A673 (cell line): ENCODE data around the gene FEV. TPM values are rescaled to one million over a fixed set of nuclear protein-coding genes. Genes with fewer than 3 reads are reported as not detected.

Source experiments
- Bru-seq: library from RNA; stranded (reverse); fragments of 400-500 nt; gene quantifications from one replicate; lab custom pipeline; 2021; lab: Mats Ljungman, UMichigan
- BruChase-seq, 2 experiments: library from RNA; stranded (reverse); fragments of 400-500 nt; gene quantifications; one replicate each; lab custom pipeline; 2021; lab: Mats Ljungman, UMichigan
- BruUV-seq: library from RNA; stranded (reverse); fragments of 400-500 nt; replicated peaks from 2 replicates; lab custom pipeline; 2021; lab: Mats Ljungman, UMichigan
- CTCF ChIA-PET: fragments of 300-600 bp; sonication (Branson Sonifier 250); formaldehyde crosslinking; loops from one replicate; lab custom pipeline; 2022; ENCODE audit warnings: antibody characterized with exemption; lab: Charles Lee
- POLR2A ChIA-PET: fragments of 300-600 bp; sonication (Branson Sonifier 250); formaldehyde crosslinking; loops from one replicate; lab custom pipeline; 2022; ENCODE audit warnings: antibody characterized with exemption; ENCODE audit not compliant: low non-redundant PET; lab: Charles Lee
- DNase-seq: peaks from one replicate; pipeline ENCODE4 v3.0.0-alpha.2; 2015; ENCODE audit warnings: low spot score
- H3K27ac ChIP-seq: fragments of 200-600 bp; sonication (generic); 2 replicates; pipeline ENCODE4 v1.5.1; 2016; ENCODE audit warnings: mixed run types, low read depth, mild to moderate bottlenecking, mixed read lengths, antibody characterized with exemption, low read length; ENCODE audit not compliant: poor library complexity, severe bottlenecking
- H3K27me3 ChIP-seq: fragments of 200-600 bp; sonication (generic); replicated peaks from 2 replicates; pipeline ENCODE4 v1.6.1; 2017; ENCODE audit warnings: mixed run types, low read depth, mild to moderate bottlenecking, mixed read lengths, antibody characterized with exemption, low read length; ENCODE audit not compliant: insufficient read depth, poor library complexity
- H3K36me3 ChIP-seq: fragments of 200-600 bp; sonication (generic); 2 replicates; pipeline ENCODE4 v1.6.1; 2016; ENCODE audit warnings: mixed run types, mild to moderate bottlenecking, mixed read lengths, antibody characterized with exemption, low read length; ENCODE audit not compliant: insufficient read depth, poor library complexity, severe bottlenecking
- H3K4me1 ChIP-seq: fragments of 200-600 bp; sonication (generic); 2 replicates; pipeline ENCODE4 v1.6.1; 2017; ENCODE audit warnings: mixed run types, mild to moderate bottlenecking, mixed read lengths, antibody characterized with exemption, low read length; ENCODE audit not compliant: insufficient read depth, poor library complexity, severe bottlenecking
- H3K4me3 ChIP-seq: fragments of 200-600 bp; sonication (generic); 2 replicates; pipeline ENCODE4 v1.5.1; 2016; ENCODE audit warnings: low read depth, mixed run types, mild to moderate bottlenecking, mixed read lengths, low read length; ENCODE audit not compliant: poor library complexity, severe bottlenecking
- H3K9me3 ChIP-seq: fragments of 200-600 bp; sonication (generic); 2 replicates; pipeline ENCODE4 v1.6.1; 2016; ENCODE audit warnings: mixed run types, low read depth, mild to moderate bottlenecking, mixed read lengths, antibody characterized with exemption, low read length; ENCODE audit not compliant: poor library complexity, severe bottlenecking
- EZH2 ChIP-seq: fragments of 200-600 bp; sonication (generic); IDR thresholded peaks from 2 replicates; pipeline ENCODE4 v1.6.1; 2017; ENCODE audit warnings: borderline replicate concordance, low read depth, mild to moderate bottlenecking, mixed read lengths, antibody characterized with exemption, low read length; ENCODE audit not compliant: poor library complexity, severe bottlenecking
- intact Hi-C: fragments of 100-400 bp; cut with micrococcal nuclease; formaldehyde crosslinking; loops from one replicate; pipeline ENCODE4 v1.10.0; 2022; ENCODE audit not compliant: unreplicated experiment
- long read RNA-seq: library from polyadenylated mRNA; stranded (forward); transcript quantifications from one replicate; pipeline ENCODE4 v2.0.0, GENCODE V29; 2022
- total RNA-seq: library from RNA; stranded (reverse); gene quantifications from 2 replicates; pipeline ENCODE4 v1.2.3, GENCODE V29; 2021
- TF ChIP-seq, protein P1 (sequence below): fragments of 300-800, 200-600 bp; sonication (generic); conservative IDR thresholded peaks from 2 replicates; pipeline ENCODE4 v1.5.1; 2017; ENCODE audit warnings: low read depth, mild to moderate bottlenecking, antibody characterized with exemption, low read length, moderate library complexity, mixed read lengths

Gene FEV
- total RNA-seq (8.0 and 12.6 TPM in 2 replicates), Bru-seq, nascent RNA (percentile 44 among the genes with signal in this experiment), BruChase-seq, experiment 1, labeled RNA remaining after a 2-hour chase (percentile 41 among the genes with signal in this experiment), BruChase-seq, experiment 2, labeled RNA remaining after a 6-hour chase (percentile 52 among the genes with signal in this experiment)
- long read RNA-seq, transcript FEV-202 (2 exons, 544 nt): major isoform, 25 of 32 reads
- long read RNA-seq, partial matches to known transcripts: 2 of 32 reads
- long read RNA-seq, other reads (novel, unspliced or antisense): 1 of 32 reads

- CTCF ChIA-PET: interaction anchor here (2.3 kb wide), 1 partner anchor 10 kb away, joined by 7 read pairs; no protein-coding TSS in a partner anchor
Observed at GRCh38 chr2:218985021-218985324, at the start of gene FEV. Gene FEV (minus strand): TSS chr2:218985184. CDS start chr2:218985075, 109 bp downstream.

GRCh38 chr2:219032051-219032745 is 47.2 kb upstream of the FEV start:
- ChIA-PET CTCF (interaction anchor here (0.6 kb wide), 1 partner anchor 87 kb away, joined by 7 read pairs; no protein-coding TSS in a partner anchor), POLR2A (no interaction called here)
- H3K27ac ChIP-seq: no peak overlapping the region
- H3K9me3 ChIP-seq: no peaks in the 10 kb centered on the region
- peaks cover 22% of the 10 kb centered on the region for H3K27me3 ChIP-seq
- no peak for DNase-seq
- intact Hi-C loops: no loop called here
- TF ChIP-seq, protein P1, sequence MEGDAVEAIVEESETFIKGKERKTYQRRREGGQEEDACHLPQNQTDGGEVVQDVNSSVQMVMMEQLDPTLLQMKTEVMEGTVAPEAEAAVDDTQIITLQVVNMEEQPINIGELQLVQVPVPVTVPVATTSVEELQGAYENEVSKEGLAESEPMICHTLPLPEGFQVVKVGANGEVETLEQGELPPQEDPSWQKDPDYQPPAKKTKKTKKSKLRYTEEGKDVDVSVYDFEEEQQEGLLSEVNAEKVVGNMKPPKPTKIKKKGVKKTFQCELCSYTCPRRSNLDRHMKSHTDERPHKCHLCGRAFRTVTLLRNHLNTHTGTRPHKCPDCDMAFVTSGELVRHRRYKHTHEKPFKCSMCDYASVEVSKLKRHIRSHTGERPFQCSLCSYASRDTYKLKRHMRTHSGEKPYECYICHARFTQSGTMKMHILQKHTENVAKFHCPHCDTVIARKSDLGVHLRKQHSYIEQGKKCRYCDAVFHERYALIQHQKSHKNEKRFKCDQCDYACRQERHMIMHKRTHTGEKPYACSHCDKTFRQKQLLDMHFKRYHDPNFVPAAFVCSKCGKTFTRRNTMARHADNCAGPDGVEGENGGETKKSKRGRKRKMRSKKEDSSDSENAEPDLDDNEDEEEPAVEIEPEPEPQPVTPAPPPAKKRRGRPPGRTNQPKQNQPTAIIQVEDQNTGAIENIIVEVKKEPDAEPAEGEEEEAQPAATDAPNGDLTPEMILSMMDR: no peak
- no peak for TF ChIP-seq EZH2
- H3K36me3 ChIP-seq: no peaks in the 10 kb centered on the region
- no TSS peak for BruUV-seq
- no peaks in the 10 kb centered on the region for H3K4me1 ChIP-seq
- no peak overlapping the region for H3K4me3 ChIP-seq

More at GRCh38 chr2:218985021-218985324, at the start of gene FEV:
- POLR2A ChIA-PET: interaction anchor here (1.2 kb wide), 1 partner anchor 42 kb away, joined by 10 read pairs; no protein-coding TSS in a partner anchor
- peaks cover 14% of the 10 kb centered on the region for H3K4me1 ChIP-seq
- intact Hi-C loops: no loop called here
- H3K36me3 ChIP-seq: no peaks in the 10 kb centered on the region
- BruUV-seq: no TSS peak
- no peaks in the 10 kb centered on the region for H3K9me3 ChIP-seq
- no peak for DNase-seq
- TF ChIP-seq, protein P1: no peak
- TF ChIP-seq EZH2: no peak
- peaks cover 48% of the 10 kb centered on the region for H3K27me3 ChIP-seq
- H3K4me3 ChIP-seq: peak within 1 kb of the TSS; percentile 65
- peak within 1 kb of the TSS; percentile 82 for H3K27ac ChIP-seq

- intact Hi-C loops: no loop called here
- ChIA-PET CTCF (interaction anchor here (1.6 to 2.2 kb wide), 2 partner anchors 35 to 123 kb away, joined by 6 to 58 read pairs; no protein-coding TSS in a partner anchor), POLR2A (no interaction called here)
- BruUV-seq: no TSS peak
- Histone ChIP-seq H3K4me3 (no peak overlapping the region), H3K27me3 (peaks cover 22% of the 10 kb centered on the region), H3K27ac (no peak overlapping the region), H3K36me3 (no peaks in the 10 kb centered on the region), H3K9me3 (no peaks in the 10 kb centered on the region), H3K4me1 (no peaks in the 10 kb centered on the region)
- DNase-seq: no peak
- TF ChIP-seq, protein P1: no peak
- TF ChIP-seq EZH2: no peak
Observed at GRCh38 chr2:219031005-219031738, 46.2 kb upstream of the FEV start.
